AG10803 (cell line): ENCODE measurements around the gene QRFP.

Experiments
- DNase-seq: peaks from one replicate; pipeline ENCODE4 v3.0.0; 2010; ENCODE audit warnings: low read depth
- H3K4me3 ChIP-seq: 2 replicates; pipeline ENCODE4 v1.5.1; 2011; ENCODE audit warnings: mild to moderate bottlenecking, low read length, control low read depth
- TF ChIP-seq, protein P1 (sequence below): conservative IDR thresholded peaks from 2 replicates; pipeline ENCODE4 v1.5.1; 2011; ENCODE audit warnings: mild to moderate bottlenecking, low read length, control low read depth, inconsistent platforms

Gene QRFP

DNA sequence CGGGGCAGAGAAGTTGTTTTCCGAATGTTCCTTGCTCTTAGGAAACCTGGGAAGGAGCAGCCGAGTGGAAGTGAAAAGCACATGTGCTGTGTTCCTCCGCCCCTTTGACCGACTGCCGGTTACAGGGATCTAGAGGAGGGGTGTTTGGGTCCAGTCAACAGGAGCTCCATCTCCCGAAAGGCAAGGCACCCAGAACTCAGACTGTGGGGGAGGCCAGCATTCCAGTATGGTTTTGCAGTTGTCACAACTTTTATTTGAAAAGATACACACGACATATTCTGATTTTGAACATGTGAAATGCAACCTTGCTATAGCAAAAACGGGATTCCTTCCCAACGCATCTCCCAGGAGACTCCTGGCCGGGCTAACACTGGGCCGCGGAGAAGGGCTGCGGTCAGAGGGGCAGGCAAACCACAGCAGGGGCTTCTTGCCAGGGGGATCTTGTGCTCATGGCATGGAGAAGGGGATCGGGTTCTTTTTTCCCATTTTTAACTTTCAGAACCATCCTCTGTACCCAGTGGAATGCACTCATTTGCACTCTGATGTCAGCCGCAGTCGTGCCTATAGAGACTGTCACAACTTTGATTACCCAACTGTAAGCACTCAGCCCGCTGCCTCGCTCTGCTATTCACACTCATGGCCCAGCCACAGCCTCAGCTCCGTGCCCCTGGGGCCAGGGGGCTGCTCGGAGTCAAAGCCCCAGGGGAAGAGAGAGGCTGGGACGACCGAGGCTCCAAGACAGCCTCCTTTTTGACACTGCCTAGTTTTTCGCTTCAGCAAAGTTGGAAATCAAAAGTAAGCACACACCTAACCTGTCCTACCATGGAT lies 3.9 kb downstream of the QRFP start:
- TF ChIP-seq, protein P1, sequence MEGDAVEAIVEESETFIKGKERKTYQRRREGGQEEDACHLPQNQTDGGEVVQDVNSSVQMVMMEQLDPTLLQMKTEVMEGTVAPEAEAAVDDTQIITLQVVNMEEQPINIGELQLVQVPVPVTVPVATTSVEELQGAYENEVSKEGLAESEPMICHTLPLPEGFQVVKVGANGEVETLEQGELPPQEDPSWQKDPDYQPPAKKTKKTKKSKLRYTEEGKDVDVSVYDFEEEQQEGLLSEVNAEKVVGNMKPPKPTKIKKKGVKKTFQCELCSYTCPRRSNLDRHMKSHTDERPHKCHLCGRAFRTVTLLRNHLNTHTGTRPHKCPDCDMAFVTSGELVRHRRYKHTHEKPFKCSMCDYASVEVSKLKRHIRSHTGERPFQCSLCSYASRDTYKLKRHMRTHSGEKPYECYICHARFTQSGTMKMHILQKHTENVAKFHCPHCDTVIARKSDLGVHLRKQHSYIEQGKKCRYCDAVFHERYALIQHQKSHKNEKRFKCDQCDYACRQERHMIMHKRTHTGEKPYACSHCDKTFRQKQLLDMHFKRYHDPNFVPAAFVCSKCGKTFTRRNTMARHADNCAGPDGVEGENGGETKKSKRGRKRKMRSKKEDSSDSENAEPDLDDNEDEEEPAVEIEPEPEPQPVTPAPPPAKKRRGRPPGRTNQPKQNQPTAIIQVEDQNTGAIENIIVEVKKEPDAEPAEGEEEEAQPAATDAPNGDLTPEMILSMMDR = no peak
- no peak overlapping the region for H3K4me3 ChIP-seq
- no peak for DNase-seq

DNA sequence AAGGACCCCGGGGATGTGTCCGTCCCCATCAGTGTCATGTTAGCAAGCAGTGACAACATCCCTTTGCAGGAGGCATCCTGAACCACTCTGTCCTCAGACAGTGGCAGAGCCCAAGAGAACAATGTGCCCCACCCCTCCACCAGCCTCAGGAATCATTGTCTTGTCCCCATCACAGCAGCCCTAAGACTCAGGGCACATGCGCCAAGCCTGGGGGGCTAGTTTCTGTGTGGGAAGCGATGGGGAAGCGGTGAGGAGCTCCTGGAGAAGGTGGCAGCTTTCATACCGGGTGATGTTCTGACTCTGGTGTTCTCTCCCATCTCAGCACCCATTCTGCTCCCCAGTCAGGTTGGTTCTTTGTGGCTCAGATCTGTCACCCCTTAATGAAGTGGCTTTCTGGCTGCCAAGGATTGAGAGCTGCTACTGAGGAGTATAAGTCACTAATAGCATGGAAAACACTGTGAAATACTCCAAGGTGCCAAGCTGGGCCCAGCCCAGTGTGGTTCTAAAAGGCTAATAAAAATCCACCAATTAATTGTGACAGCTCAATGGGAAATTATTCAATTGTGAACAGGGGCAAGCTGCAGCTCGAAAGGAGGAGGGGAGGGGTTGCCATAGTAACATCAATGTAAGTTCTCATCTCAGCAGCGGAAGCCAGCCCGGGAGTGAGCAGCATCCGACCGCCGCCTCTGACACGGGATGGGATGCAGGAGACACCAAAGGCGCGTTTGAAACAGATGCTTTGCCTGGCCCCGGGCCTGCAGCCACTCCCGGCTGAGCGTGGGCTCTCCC lies 4.7 kb downstream of the QRFP start:
- no peak for DNase-seq
- TF ChIP-seq, protein P1 = no peak
- H3K4me3 ChIP-seq = no peak overlapping the region

- TF ChIP-seq, protein P1 = no peak
- no peak overlapping the region for H3K4me3 ChIP-seq
- no peak for DNase-seq
Measured at GRCh38 chr9:130890870-130891687, 5.5 kb downstream of the QRFP start.

DNA sequence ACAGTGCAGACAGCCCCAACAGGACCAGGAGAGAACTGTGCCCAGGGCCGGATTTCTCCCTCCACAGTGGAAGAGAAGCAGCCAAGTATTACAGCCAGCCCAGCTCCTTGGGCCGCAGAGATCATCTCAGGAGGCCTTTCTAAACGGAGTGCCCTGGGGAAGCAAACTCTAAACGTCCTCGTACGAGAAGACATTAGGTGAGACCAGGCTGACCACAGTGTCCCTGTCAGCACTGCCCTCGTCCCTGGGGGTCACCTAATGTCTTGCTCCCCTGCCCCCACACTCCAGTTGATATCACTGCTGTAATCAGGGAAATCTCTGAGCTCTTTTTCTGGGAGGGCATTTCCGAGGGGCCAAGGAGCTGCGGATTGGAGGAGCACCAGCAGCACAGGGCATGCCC lies 6.5 kb downstream of the QRFP start:
- H3K4me3 ChIP-seq = no peak overlapping the region
- TF ChIP-seq, protein P1 = no peak
- no peak for DNase-seq

GRCh38 chr9:130888146-130888885 lies 8.3 kb downstream of the QRFP start:
- TF ChIP-seq, protein P1 = no peak
- H3K4me3 ChIP-seq = no peak overlapping the region
- no peak for DNase-seq

GRCh38 chr9:130887494-130888144 lies 9.0 kb downstream of the QRFP start:
- no peak for DNase-seq
- H3K4me3 ChIP-seq = no peak overlapping the region
- TF ChIP-seq, protein P1 = no peak
